ENCODE measurements around the gene NOS3. TPM values are rescaled to one million over a fixed set of nuclear protein-coding genes. Genes with fewer than 3 reads are reported as not detected.

NOS3 gene
- polyA plus RNA-seq, 3 donors: 11.0 to 14.2 (median 12.3) TPM

DNA sequence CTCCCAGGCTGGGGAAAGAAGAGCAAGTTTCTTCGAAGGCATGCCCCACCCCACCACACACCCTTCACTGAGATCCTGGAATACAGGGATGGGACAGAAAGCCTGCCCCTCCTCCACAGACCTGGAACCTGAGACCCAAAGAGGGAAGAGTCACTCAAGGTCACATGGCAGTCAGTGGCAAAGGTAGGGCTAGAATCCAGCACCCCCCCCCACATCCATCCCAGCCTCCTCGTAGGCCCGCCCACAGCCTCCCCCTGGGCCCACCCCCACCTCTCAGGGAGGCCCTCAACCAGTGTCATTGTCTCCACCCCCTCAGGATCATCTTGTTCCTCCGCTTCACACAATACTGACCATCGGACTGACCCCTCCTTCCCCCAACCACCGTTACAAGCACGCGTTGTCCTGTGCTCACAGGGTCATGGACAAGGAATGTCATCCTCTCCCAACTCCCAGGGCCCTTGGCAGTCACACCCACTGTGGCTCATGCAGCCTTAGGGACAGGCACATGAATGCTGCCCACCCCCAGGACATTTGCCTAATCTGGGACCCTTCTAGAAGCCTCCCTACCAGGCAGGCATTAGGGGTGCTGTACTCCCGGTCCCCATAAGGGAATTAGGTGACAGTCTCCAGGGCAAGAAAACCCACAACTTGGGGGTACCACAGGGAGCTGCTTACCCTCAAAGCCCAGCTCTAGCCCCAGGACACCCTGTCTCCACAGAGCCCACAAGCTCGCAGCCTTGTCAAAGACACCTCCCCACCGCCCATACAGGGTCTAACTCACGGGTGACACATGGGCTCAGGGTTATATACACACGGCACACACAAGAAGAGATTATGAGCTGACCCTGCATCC, 14.1 kb upstream of the NOS3 start:
- no peak for DNase-seq

- no peak for DNase-seq
Measured at GRCh38 chr7:150977382-150978125, 13.3 kb upstream of the NOS3 start.

GRCh38 chr7:150978126-150978789, 12.6 kb upstream of the NOS3 start, which contains the start of gene KCNH2:
Gene KCNH2, minus strand, starts transcription at chr7:150978321. Its CDS starts 408 bp downstream, at chr7:150977913.
- DNase-seq: no peak

GRCh38 chr7:150979713-150980390, 11.0 kb upstream of the NOS3 start:
- no peak for DNase-seq

DNA sequence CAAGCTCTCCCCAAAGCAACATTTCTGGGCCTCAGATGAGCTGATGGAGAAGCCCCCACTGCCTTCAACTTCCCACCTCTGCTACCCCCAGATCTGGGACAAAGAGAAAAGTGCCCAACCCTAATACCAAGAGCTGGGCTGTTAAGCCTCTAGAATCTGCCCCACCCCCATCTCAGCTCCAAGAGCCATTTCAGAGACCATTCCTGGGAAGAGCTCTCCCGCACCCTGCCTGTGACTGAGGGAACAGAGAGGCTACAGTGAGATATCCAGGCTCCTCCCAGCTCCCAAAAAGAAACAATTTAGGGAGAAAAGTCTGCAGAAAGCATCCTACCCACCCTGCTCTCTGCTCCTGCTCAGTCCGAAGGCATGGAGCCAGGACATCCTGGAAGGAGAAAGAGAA, 10.2 kb upstream of the NOS3 start:
- no peak for DNase-seq

- no peak for DNase-seq
Measured at GRCh38 chr7:150981644-150982043, 9.2 kb upstream of the NOS3 start.

- no peak for DNase-seq
Measured at GRCh38 chr7:150982351-150982750, 8.5 kb upstream of the NOS3 start.

GRCh38 chr7:150983893-150984368, 6.9 kb upstream of the NOS3 start:
- no peak for DNase-seq

DNA sequence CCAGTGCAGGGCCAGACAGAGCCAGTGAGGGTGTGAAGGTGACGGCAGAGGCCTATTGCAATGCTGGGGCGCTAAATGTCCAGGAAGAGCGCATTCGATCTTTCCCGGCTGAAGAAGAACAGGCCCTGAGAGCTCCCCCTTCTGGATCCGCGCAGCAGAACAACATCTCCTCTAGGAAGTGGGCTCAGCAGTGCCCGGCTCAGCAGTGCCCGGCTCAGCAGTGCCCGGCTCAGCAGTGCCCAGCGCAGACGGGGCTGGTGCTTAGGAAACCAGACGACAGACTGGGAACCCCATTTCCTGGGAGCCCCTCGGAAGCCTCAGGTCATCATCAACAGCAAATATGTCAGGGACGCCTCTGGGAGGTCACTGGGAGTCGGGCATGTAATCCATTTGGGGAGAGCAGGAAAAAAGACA, 4.7 kb upstream of the NOS3 start:
- DNase-seq: no peak

DNA sequence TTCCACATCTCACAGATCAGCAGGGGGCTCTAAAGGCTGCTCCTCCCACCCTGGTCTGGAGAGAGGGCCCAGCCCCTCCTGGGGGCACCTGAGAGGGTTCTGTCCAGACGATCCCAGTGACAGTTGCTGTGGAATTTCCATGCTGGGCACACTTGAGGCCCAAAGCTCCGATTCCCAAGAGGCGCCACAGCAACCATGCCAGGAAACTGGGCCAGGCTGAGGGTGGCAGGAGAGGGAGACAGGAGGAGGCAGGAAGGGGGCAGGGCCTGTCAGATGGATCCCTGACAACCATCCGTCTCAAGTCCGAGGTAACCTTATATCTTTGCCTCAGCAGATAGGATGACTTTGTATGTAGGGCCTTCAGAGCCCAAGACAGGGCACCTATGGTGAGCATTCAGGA, 4.3 kb upstream of the NOS3 start:
- no peak for DNase-seq

DNA sequence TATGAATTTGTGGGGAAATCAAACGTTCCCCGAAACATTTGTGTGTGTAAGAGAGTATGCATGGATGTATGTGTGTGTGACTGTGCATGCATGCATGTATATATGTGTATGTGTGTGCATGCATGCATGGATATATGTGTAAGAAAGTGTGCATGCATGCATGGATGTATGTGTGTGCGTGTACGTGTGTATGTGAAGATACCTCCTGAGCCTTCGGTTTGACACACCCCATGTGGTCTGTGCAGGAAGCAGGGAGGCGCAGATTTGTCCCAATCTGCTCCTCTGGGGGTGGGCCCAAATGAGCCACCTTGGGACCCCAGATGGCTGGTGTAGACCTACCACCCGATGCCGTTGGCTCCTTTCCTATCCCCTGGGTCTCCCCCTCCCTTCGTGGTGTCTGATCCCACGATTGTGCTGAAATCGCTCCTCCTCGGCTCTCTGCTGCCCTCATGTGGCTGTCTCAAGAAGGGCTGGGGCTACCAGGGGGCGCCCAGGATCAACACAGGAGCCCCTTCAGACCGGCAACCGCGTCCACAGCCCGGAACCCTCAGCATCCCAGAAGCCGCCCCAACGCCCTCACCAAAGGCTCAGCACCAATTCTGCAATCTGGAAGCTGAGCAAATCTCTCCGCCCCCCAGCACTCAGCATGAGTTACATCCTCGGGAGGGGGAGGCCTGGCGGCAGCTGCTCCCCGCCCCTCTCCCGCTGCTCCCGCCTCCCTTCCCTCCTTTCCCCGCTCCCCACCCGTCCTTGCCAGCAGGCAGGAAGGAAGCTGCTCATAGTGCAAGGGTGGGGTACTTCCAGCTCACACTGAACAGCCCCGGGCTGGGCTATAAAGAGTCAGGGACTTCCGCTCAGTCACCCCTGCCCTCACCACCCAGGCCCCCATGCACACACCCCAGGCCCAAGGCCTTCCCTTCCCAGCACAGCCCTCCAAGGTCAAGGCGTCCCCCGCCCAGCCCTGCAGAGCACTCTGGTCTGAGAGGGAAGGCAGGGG, 2.3 kb upstream of the NOS3 start:
- no peak for DNase-seq

GRCh38 chr7:150989456-150989855, 1.4 kb upstream of the NOS3 start:
- DNase-seq: no peak

GRCh38 chr7:150992051-150992640, 1.3 kb downstream of the NOS3 start:
- DNase-seq: no peak

DNA sequence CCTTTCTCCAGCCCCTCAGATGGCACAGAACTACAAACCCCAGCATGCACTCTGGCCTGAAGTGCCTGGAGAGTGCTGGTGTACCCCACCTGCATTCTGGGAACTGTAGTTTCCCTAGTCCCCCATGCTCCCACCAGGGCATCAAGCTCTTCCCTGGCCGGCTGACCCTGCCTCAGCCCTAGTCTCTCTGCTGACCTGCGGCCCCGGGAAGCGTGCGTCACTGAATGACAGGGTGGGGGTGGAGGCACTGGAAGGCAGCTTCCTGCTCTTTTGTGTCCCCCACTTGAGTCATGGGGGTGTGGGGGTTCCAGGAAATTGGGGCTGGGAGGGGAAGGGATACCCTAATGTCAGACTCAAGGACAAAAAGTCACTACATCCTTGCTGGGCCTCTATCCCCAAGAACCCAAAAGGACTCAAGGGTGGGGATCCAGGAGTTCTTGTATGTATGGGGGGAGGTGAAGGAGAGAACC, 2.1 kb downstream of the NOS3 start:
- DNase-seq: no peak

GRCh38 chr7:150993511-150993910, 2.7 kb downstream of the NOS3 start:
- no peak for DNase-seq

GRCh38 chr7:150994141-150994837, 3.5 kb downstream of the NOS3 start:
- DNase-seq: no peak

- no peak for DNase-seq
Measured at GRCh38 chr7:150994838-150995510, 4.2 kb downstream of the NOS3 start.

GRCh38 chr7:150996376-150997074, 5.7 kb downstream of the NOS3 start:
- DNase-seq: no peak
